ENCODE results near the gene PIK3R3. TPM values are rescaled to one million over a fixed set of nuclear protein-coding genes. Genes with fewer than 3 reads are reported as not detected.

The PIK3R3 gene
- total and polyA plus RNA-seq, 3 donors from 2014 or later, result 40.8 to 56.8 (median 46.1) TPM

- intact Hi-C loops (cut with DNase I; ENCODE audit: low total_unique reads), result no loop called here
- no peak for DNase-seq
- TF ChIP-seq CTCF (IDR thresholded peaks at IDR 0.05), result no peak
- TF ChIP-seq POLR2A (IDR thresholded peaks at IDR 0.05), result no peak
- no peaks in the 10 kb centered on the region for H3K27me3 ChIP-seq
- no peaks in the 10 kb centered on the region for H3K4me1 ChIP-seq
- no peak overlapping the region for H3K4me3 ChIP-seq
- H3K9me3 ChIP-seq, result no peaks in the 10 kb centered on the region
- H3K36me3 ChIP-seq (ENCODE audit: low read depth, missing control alignments), result no peaks in the 10 kb centered on the region
- WGBS, 2 donors, result 63 to 67% methylated on average over 2 of the region's 2 CpGs
- H3K27ac ChIP-seq, result no peak overlapping the region
These were observed 15.9 kb upstream of the PIK3R3 start for GRCh38 chr1:46148318-46148717.

- H3K4me1 ChIP-seq, result peaks cover 9% of the 10 kb centered on the region
- intact Hi-C loops (cut with DNase I; ENCODE audit: low total_unique reads), result no loop called here
- no peaks in the 10 kb centered on the region for H3K27me3 ChIP-seq
- H3K9me3 ChIP-seq, result no peaks in the 10 kb centered on the region
- TF ChIP-seq CTCF (IDR thresholded peaks at IDR 0.05) (no peak), POLR2A (IDR thresholded peaks at IDR 0.05) (no peak)
- H3K36me3 ChIP-seq (ENCODE audit: low read depth, missing control alignments), result no peaks in the 10 kb centered on the region
- H3K4me3 ChIP-seq, result peak overlapping the region in 1 of 2 donors; percentile 29
- WGBS, 2 donors, result 47 to 51% methylated on average over 3 of the region's 3 CpGs
- no peak for DNase-seq
- peak overlapping the region; percentile 63 to 75 for H3K27ac ChIP-seq
These were observed 5.5 kb upstream of the PIK3R3 start for GRCh38 chr1:46137916-46138315.

- Histone ChIP-seq H3K36me3 (ENCODE audit: low read depth, missing control alignments) (no peaks in the 10 kb centered on the region), H3K27me3 (no peaks in the 10 kb centered on the region), H3K27ac (no peak overlapping the region), H3K9me3 (no peaks in the 10 kb centered on the region), H3K4me3 (no peak overlapping the region), H3K4me1 (peaks cover 9% of the 10 kb centered on the region)
- DNase-seq, result no peak
- no peak for TF ChIP-seq CTCF (IDR thresholded peaks at IDR 0.05)
- TF ChIP-seq POLR2A (IDR thresholded peaks at IDR 0.05), result no peak
- intact Hi-C loops (cut with DNase I; ENCODE audit: low total_unique reads), result no loop called here
These were observed 4.3 kb upstream of the PIK3R3 start for GRCh38 chr1:46136711-46137110.

- DNase-seq, result no peak
- intact Hi-C loops (cut with DNase I; ENCODE audit: low total_unique reads), result no loop called here
- H3K36me3 ChIP-seq (ENCODE audit: low read depth, missing control alignments), result no peaks in the 10 kb centered on the region
- H3K9me3 ChIP-seq, result no peaks in the 10 kb centered on the region
- no peak overlapping the region for H3K4me3 ChIP-seq
- TF ChIP-seq POLR2A (IDR thresholded peaks at IDR 0.05) (no peak), CTCF (IDR thresholded peaks at IDR 0.05) (no peak)
- WGBS, 2 donors, result 54 to 55% methylated on average over 3 of the region's 3 CpGs
- H3K4me1 ChIP-seq, result peaks cover 9% of the 10 kb centered on the region
- no peaks in the 10 kb centered on the region for H3K27me3 ChIP-seq
- H3K27ac ChIP-seq, result no peak overlapping the region
These were observed 2.4 kb upstream of the PIK3R3 start for GRCh38 chr1:46134660-46135331.

GRCh38 chr1:46133781-46134350 lies 1.4 kb upstream of the PIK3R3 start:
- DNase-seq, result no peak
- TF ChIP-seq POLR2A (IDR thresholded peaks at IDR 0.05) (no peak), CTCF (IDR thresholded peaks at IDR 0.05) (no peak)
- Histone ChIP-seq H3K4me1 (peaks cover 9% of the 10 kb centered on the region), H3K9me3 (no peaks in the 10 kb centered on the region), H3K27ac (peak overlapping the region; percentile 90 to 96), H3K4me3 (peak overlapping the region; percentile 84 to 87), H3K27me3 (no peaks in the 10 kb centered on the region), H3K36me3 (ENCODE audit: low read depth, missing control alignments) (no peaks in the 10 kb centered on the region)
- intact Hi-C loops (cut with DNase I; ENCODE audit: low total_unique reads), result no loop called here
- WGBS, 2 donors, result 45 to 46% methylated on average over 3 of the region's 3 CpGs
